Trophoblast cell (in vitro differentiated cells and primary cell): ENCODE results near the gene SLC34A2.
"Not testable (repeated sequence)": the region's sequence is repeated elsewhere in the genome, so short reads cannot be mapped to it uniquely, and the experiment has no call there.

Experiments
- DNase-seq, 2 donors: peaks; one replicate each; pipeline ENCODE4 v3.0.0-alpha.2; 2016
- H2AFZ ChIP-seq: 2 replicates; pipeline ENCODE4 v1.6.1; 2013; ENCODE audit warnings: low read length, moderate library complexity, mild to moderate bottlenecking; ENCODE audit not compliant: insufficient read depth, poor library complexity
- H2AK5ac ChIP-seq: 2 replicates; pipeline ENCODE4 v1.6.1; 2013; ENCODE audit warnings: mild to moderate bottlenecking, low read length
- H2BK120ac ChIP-seq: 2 replicates; pipeline ENCODE4 v1.6.1; 2013; ENCODE audit warnings: low read length, mild to moderate bottlenecking, moderate library complexity; ENCODE audit not compliant: insufficient read depth, poor library complexity
- H2BK12ac ChIP-seq: 2 replicates; pipeline ENCODE4 v1.6.1; 2013; ENCODE audit warnings: mild to moderate bottlenecking, low read length, moderate library complexity
- H2BK5ac ChIP-seq: 2 replicates; pipeline ENCODE4 v1.6.1; 2013; ENCODE audit warnings: low read length, low read depth, moderate library complexity, mild to moderate bottlenecking; ENCODE audit not compliant: poor library complexity
- H3K14ac ChIP-seq: 2 replicates; pipeline ENCODE4 v1.6.1; 2013; ENCODE audit warnings: mild to moderate bottlenecking, low read length
- H3K18ac ChIP-seq: 2 replicates; pipeline ENCODE4 v1.6.1; 2013; ENCODE audit warnings: mild to moderate bottlenecking, low read length
- H3K23ac ChIP-seq: 2 replicates; pipeline ENCODE4 v1.6.1; 2013; ENCODE audit warnings: low read length
- H3K27ac ChIP-seq: 2 replicates; pipeline ENCODE4 v1.5.1; 2013; ENCODE audit warnings: low read depth, mild to moderate bottlenecking, inconsistent platforms, low read length, moderate library complexity
- H3K27me3 ChIP-seq: 2 replicates; pipeline ENCODE4 v1.6.1; 2013; ENCODE audit warnings: inconsistent platforms, mild to moderate bottlenecking, low read length, moderate library complexity; ENCODE audit not compliant: insufficient read depth
- H3K36me3 ChIP-seq, 2 experiments: 1 replicate in 1 of 2; 2 replicates in 1 of 2; pipeline ENCODE4 v1.6.1; 2013; ENCODE audit warnings: low read length in 2 of 2, mild to moderate bottlenecking in 2 of 2, moderate library complexity in 1 of 2; ENCODE audit not compliant: insufficient read depth in 2 of 2, control insufficient read depth in 1 of 2
- H3K4ac ChIP-seq: 2 replicates; pipeline ENCODE4 v1.6.1; 2013; ENCODE audit warnings: low read depth, mild to moderate bottlenecking, low read length, moderate library complexity
- H3K4me1 ChIP-seq, 2 experiments: 1 replicate in 1 of 2; 2 replicates in 1 of 2; pipeline ENCODE4 v1.6.1; 2013; ENCODE audit warnings: low read length in 2 of 2, mild to moderate bottlenecking in 2 of 2, moderate library complexity in 1 of 2; ENCODE audit not compliant: insufficient read depth in 2 of 2, control insufficient read depth in 1 of 2
- H3K4me2 ChIP-seq: 2 replicates; pipeline ENCODE4 v1.6.1; 2013; ENCODE audit warnings: inconsistent platforms, mild to moderate bottlenecking, low read length, moderate library complexity
- H3K4me3 ChIP-seq: 2 replicates; pipeline ENCODE4 v1.5.1; 2013; ENCODE audit warnings: mild to moderate bottlenecking, low read depth, low read length, inconsistent platforms
- H3K79me1 ChIP-seq: one replicate; pipeline ENCODE4 v1.6.1; 2013; ENCODE audit warnings: low read length
- H3K79me2 ChIP-seq: 2 replicates; pipeline ENCODE4 v1.6.1; 2013; ENCODE audit warnings: low read length, mild to moderate bottlenecking; ENCODE audit not compliant: control insufficient read depth, insufficient read depth, poor library complexity
- H3K9ac ChIP-seq: 2 replicates; pipeline ENCODE4 v1.6.1; 2013; ENCODE audit warnings: mild to moderate bottlenecking, low read length
- H3K9me3 ChIP-seq: 2 replicates; pipeline ENCODE4 v1.6.1; 2013; ENCODE audit warnings: low read depth, mild to moderate bottlenecking, control low read depth, inconsistent platforms, low read length; ENCODE audit not compliant: insufficient read depth
- H4K12ac ChIP-seq: 2 replicates; pipeline ENCODE4 v1.6.1; 2013; ENCODE audit warnings: low read depth, mild to moderate bottlenecking, low read length, moderate library complexity
- H4K8ac ChIP-seq: 2 replicates; pipeline ENCODE4 v1.6.1; 2013; ENCODE audit warnings: low read depth, mild to moderate bottlenecking, low read length, moderate library complexity
- H4K91ac ChIP-seq: one replicate; pipeline ENCODE4 v1.6.1; 2013; ENCODE audit warnings: low read depth, mild to moderate bottlenecking, low read length, moderate library complexity
- WGBS: extraction: QIAGEN DNeasy Blood & Tissue Kit; methylation state at CpG from one replicate; pipeline ENCODE4 v1.1.7; 2013; ENCODE audit warnings: missing lambda C conversion rate; ENCODE audit not compliant: insufficient read length, insufficient coverage; ENCODE audit errors: extremely low coverage; 5-methylcytosine and 5-hydroxymethylcytosine counted together

SLC34A2 gene

DNA sequence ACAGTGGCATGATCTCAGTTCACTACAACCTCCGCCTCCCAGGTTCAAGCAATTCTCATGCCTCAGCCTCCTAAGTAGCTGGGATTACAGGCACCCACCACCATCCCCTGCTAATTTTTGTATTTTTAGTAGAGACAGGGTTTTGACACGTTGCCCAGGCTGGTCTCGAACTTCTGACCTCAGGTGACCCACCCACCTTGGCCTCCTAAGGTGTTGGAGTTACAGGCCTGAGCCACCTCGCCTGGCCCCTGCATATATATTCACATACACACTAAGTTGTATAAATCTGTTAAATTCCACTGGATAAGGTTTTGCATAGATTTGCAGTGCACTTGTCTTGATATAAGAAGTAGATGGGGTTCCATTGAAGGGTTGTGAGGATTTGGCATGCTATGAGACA is 5.8 kb downstream of the SLC34A2 start:
- not testable (repeated sequence) for H4K8ac ChIP-seq, H3K9me3 ChIP-seq, H3K79me2 ChIP-seq, H4K12ac ChIP-seq, H2BK12ac ChIP-seq, H4K91ac ChIP-seq, H3K27ac ChIP-seq, H3K4me1 ChIP-seq, H3K36me3 ChIP-seq, H3K9ac ChIP-seq, H3K14ac ChIP-seq, H3K4ac ChIP-seq, H2AFZ ChIP-seq, H2BK120ac ChIP-seq, H3K23ac ChIP-seq, H3K27me3 ChIP-seq, H2AK5ac ChIP-seq, H3K79me1 ChIP-seq, H3K18ac ChIP-seq, H3K4me2 ChIP-seq, DNase-seq, H2BK5ac ChIP-seq, H3K4me3 ChIP-seq
- no CpG with 5 or more reads among the region's 4 CpGs for WGBS

- Histone ChIP-seq H3K14ac (no peak overlapping the region), H4K12ac (no peak overlapping the region), H3K18ac (no peak overlapping the region), H2BK5ac (no peak overlapping the region), H2AFZ (no peak overlapping the region), H2AK5ac (no peak overlapping the region), H3K79me2 (no peaks in the 10 kb centered on the region), H3K27ac (no peak overlapping the region), H3K4me3 (no peak overlapping the region), H3K23ac (no peak overlapping the region), H2BK120ac (no peak overlapping the region), H4K91ac (no peak overlapping the region), H4K8ac (no peak overlapping the region), H3K4me2 (no peak overlapping the region), H3K36me3 (no peaks in the 10 kb centered on the region), H2BK12ac (no peak overlapping the region), H3K9me3 (no peaks in the 10 kb centered on the region), H3K79me1 (no peaks in the 10 kb centered on the region), H3K4ac (no peak overlapping the region), H3K9ac (no peak overlapping the region), H3K27me3 (no peaks in the 10 kb centered on the region), H3K4me1 (no peaks in the 10 kb centered on the region)
- DNase-seq, result no peak
- WGBS, result no CpG with 5 or more reads among the region's 10 CpGs
Measured at GRCh38 chr4:25662306-25662705, 6.7 kb downstream of the SLC34A2 start.

GRCh38 chr4:25663781-25664180 is 8.1 kb downstream of the SLC34A2 start:
- Histone ChIP-seq H3K27me3 (no peaks in the 10 kb centered on the region), H4K12ac (no peak overlapping the region), H2BK5ac (no peak overlapping the region), H3K23ac (no peak overlapping the region), H4K8ac (no peak overlapping the region), H3K9me3 (no peaks in the 10 kb centered on the region), H3K27ac (no peak overlapping the region), H4K91ac (no peak overlapping the region), H3K4me3 (no peak overlapping the region), H3K79me2 (no peaks in the 10 kb centered on the region), H2BK12ac (no peak overlapping the region), H3K4me2 (no peak overlapping the region), H3K4ac (no peak overlapping the region), H3K36me3 (no peaks in the 10 kb centered on the region), H2BK120ac (no peak overlapping the region), H3K9ac (no peak overlapping the region), H2AFZ (no peak overlapping the region), H3K14ac (no peak overlapping the region), H2AK5ac (no peak overlapping the region), H3K4me1 (peaks cover 0 to 4% of the 10 kb centered on the region in 2 experiments), H3K18ac (no peak overlapping the region), H3K79me1 (no peaks in the 10 kb centered on the region)
- no peak for DNase-seq
- WGBS, result no CpG with 5 or more reads among the region's 8 CpGs

GRCh38 chr4:25666031-25666630 is 10.5 kb downstream of the SLC34A2 start:
- Histone ChIP-seq H3K4ac (no peak overlapping the region), H3K79me1 (no peaks in the 10 kb centered on the region), H3K79me2 (no peaks in the 10 kb centered on the region), H3K4me2 (no peak overlapping the region), H4K12ac (no peak overlapping the region), H3K18ac (no peak overlapping the region), H3K36me3 (no peaks in the 10 kb centered on the region), H2BK120ac (no peak overlapping the region), H2AK5ac (no peak overlapping the region), H3K14ac (no peak overlapping the region), H2BK5ac (no peak overlapping the region), H3K9me3 (no peaks in the 10 kb centered on the region), H4K8ac (no peak overlapping the region), H2AFZ (no peak overlapping the region), H3K23ac (no peak overlapping the region), H3K27me3 (no peaks in the 10 kb centered on the region), H3K27ac (no peak overlapping the region), H4K91ac (no peak overlapping the region), H3K4me1 (peaks cover 0 to 4% of the 10 kb centered on the region in 2 experiments), H3K9ac (no peak overlapping the region), H3K4me3 (no peak overlapping the region), H2BK12ac (no peak overlapping the region)
- WGBS, result no CpG with 5 or more reads among the region's 9 CpGs
- DNase-seq, result no peak
